DOHH2 (cell line): ENCODE results near the gene CMSS1.

ENCODE experiments used
- H3F3A ChIP-seq: fragments of 200-600 bp; sonication (generic), shearing (Covaris generic); 2 replicates; pipeline ENCODE4 v1.6.0; 2016; ENCODE audit warnings: antibody characterized with exemption, mild to moderate bottlenecking; ENCODE audit not compliant: control insufficient read depth, insufficient read depth
- H3K27ac ChIP-seq: fragments of 200-600 bp; sonication (generic); 2 replicates; pipeline ENCODE4 v1.5.1; 2014; ENCODE audit warnings: low read depth, mild to moderate bottlenecking, low read length, moderate library complexity
- H3K27me3 ChIP-seq: fragments of 200-600 bp; sonication (generic); 2 replicates; pipeline ENCODE4 v1.6.1; 2014; ENCODE audit warnings: mild to moderate bottlenecking, low read length, mixed read lengths; ENCODE audit not compliant: control insufficient read depth
- H3K36me3 ChIP-seq: fragments of 200-600 bp; sonication (generic); 2 replicates; pipeline ENCODE4 v1.6.1; 2014; ENCODE audit warnings: mild to moderate bottlenecking, low read length, moderate library complexity, mixed read lengths; ENCODE audit not compliant: control insufficient read depth
- H3K4me1 ChIP-seq: fragments of 200-600 bp; sonication (generic); 2 replicates; pipeline ENCODE4 v1.6.1; 2014; ENCODE audit warnings: mild to moderate bottlenecking, low read length, mixed read lengths; ENCODE audit not compliant: control insufficient read depth
- H3K4me2 ChIP-seq: fragments of 200-600 bp; sonication (generic); 2 replicates; pipeline ENCODE4 v1.6.0; 2014; ENCODE audit warnings: mild to moderate bottlenecking, low read length, moderate library complexity
- H3K4me3 ChIP-seq: fragments of 200-600 bp; sonication (generic); 2 replicates; pipeline ENCODE4 v1.5.1; 2014; ENCODE audit warnings: mild to moderate bottlenecking, low read length, mixed read lengths
- H3K79me2 ChIP-seq: fragments of 200-600 bp; sonication (generic); 2 replicates; pipeline ENCODE4 v1.6.1; 2014; ENCODE audit warnings: mild to moderate bottlenecking, low read length, mixed read lengths; ENCODE audit not compliant: control insufficient read depth
- H3K9me2 ChIP-seq: fragments of 200-600 bp; sonication (generic); replicated peaks from 2 replicates; pipeline ENCODE4 v1.6.1; 2014; ENCODE audit warnings: mild to moderate bottlenecking, low read length, mixed read lengths; ENCODE audit not compliant: control insufficient read depth
- H3K9me3 ChIP-seq: fragments of 200-600 bp; sonication (generic); 2 replicates; pipeline ENCODE4 v1.6.1; 2014; ENCODE audit warnings: antibody characterized with exemption, low read length, mixed read lengths; ENCODE audit not compliant: control insufficient read depth, insufficient read depth
- H4K20me1 ChIP-seq: fragments of 200-600 bp; sonication (generic); 2 replicates; pipeline ENCODE4 v1.6.0; 2014; ENCODE audit warnings: low read depth, mild to moderate bottlenecking, antibody characterized with exemption, low read length, moderate library complexity; ENCODE audit not compliant: control insufficient read depth, insufficient read depth
- EZH2phosphoT487 ChIP-seq: fragments of 200-600 bp; sonication (generic); IDR thresholded peaks from 2 replicates; pipeline ENCODE4 v1.6.1; 2017; ENCODE audit warnings: borderline replicate concordance, mild to moderate bottlenecking, antibody characterized with exemption, low read length, moderate library complexity, mixed read lengths
- TF ChIP-seq, protein P1 (sequence below): fragments of 200-600 bp; sonication (generic); IDR thresholded peaks from one replicate; pipeline ENCODE4 v1.5.1; 2014; ENCODE audit warnings: antibody characterized with exemption, mild to moderate bottlenecking, low read depth, low read length; ENCODE audit not compliant: poor library complexity, severe bottlenecking

CMSS1 gene

DNA sequence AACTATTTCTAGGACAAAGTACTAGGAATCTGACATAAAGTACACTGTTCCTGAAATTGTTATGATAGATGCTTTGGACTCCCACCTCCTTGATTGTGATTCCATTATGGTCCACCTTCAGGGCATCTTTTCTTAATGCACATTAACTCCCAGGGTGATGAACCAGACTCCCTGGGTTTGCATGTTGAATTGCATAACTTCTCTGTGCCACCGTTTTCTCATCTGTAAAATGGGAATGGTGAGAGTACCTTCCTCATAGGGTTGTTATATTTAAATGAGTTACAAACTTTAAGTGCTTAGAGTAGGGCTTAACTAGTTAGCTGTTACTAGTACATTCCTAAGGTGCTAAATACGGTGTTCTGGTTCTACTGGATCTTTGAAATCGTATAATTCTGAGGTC, 81.9 kb downstream of the CMSS1 start:
- H3K4me1 ChIP-seq = peaks cover 12% of the 10 kb centered on the region
- no peaks in the 10 kb centered on the region for H3K9me2 ChIP-seq
- H3F3A ChIP-seq = no peaks in the 10 kb centered on the region
- H3K79me2 ChIP-seq = peaks cover 7% of the 10 kb centered on the region
- no peak overlapping the region for H3K4me2 ChIP-seq
- H3K9me3 ChIP-seq = no peaks in the 10 kb centered on the region
- H4K20me1 ChIP-seq = no peaks in the 10 kb centered on the region
- H3K36me3 ChIP-seq = no peaks in the 10 kb centered on the region
- no peaks in the 10 kb centered on the region for H3K27me3 ChIP-seq
- no peak overlapping the region for H3K4me3 ChIP-seq
- TF ChIP-seq, protein P1, sequence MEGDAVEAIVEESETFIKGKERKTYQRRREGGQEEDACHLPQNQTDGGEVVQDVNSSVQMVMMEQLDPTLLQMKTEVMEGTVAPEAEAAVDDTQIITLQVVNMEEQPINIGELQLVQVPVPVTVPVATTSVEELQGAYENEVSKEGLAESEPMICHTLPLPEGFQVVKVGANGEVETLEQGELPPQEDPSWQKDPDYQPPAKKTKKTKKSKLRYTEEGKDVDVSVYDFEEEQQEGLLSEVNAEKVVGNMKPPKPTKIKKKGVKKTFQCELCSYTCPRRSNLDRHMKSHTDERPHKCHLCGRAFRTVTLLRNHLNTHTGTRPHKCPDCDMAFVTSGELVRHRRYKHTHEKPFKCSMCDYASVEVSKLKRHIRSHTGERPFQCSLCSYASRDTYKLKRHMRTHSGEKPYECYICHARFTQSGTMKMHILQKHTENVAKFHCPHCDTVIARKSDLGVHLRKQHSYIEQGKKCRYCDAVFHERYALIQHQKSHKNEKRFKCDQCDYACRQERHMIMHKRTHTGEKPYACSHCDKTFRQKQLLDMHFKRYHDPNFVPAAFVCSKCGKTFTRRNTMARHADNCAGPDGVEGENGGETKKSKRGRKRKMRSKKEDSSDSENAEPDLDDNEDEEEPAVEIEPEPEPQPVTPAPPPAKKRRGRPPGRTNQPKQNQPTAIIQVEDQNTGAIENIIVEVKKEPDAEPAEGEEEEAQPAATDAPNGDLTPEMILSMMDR = no peak
- no peak for TF ChIP-seq EZH2phosphoT487
- no peak overlapping the region for H3K27ac ChIP-seq

DNA sequence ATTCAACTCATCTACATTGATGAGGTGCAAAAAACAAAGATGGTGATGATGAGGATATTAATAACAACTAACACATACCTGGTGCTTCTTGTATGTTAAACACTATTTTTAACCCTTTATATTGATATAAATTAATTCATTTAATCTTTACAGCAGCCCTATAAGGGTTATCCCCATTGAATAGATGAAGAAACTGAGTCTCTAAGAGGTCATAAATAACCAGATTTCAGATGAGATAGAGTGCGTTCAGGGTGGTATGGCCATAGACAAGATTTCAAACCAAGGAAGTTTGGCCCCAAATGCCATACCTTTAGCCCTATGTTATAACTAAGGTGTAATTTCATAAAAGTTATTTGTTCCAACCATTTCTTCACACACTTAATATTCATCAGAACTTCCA, 82.6 kb downstream of the CMSS1 start:
- Histone ChIP-seq H3K4me1 (peaks cover 9% of the 10 kb centered on the region), H3K9me3 (no peaks in the 10 kb centered on the region), H3K79me2 (peaks cover 2% of the 10 kb centered on the region; the same call in 1 of the 2 replicates), H3K27me3 (no peaks in the 10 kb centered on the region), H3K27ac (no peak overlapping the region), H3K4me2 (no peak overlapping the region), H3K4me3 (no peak overlapping the region), H3K9me2 (no peaks in the 10 kb centered on the region), H4K20me1 (no peaks in the 10 kb centered on the region), H3K36me3 (no peaks in the 10 kb centered on the region), H3F3A (no peaks in the 10 kb centered on the region)
- no peak for TF ChIP-seq EZH2phosphoT487
- TF ChIP-seq, protein P1 = no peak

DNA sequence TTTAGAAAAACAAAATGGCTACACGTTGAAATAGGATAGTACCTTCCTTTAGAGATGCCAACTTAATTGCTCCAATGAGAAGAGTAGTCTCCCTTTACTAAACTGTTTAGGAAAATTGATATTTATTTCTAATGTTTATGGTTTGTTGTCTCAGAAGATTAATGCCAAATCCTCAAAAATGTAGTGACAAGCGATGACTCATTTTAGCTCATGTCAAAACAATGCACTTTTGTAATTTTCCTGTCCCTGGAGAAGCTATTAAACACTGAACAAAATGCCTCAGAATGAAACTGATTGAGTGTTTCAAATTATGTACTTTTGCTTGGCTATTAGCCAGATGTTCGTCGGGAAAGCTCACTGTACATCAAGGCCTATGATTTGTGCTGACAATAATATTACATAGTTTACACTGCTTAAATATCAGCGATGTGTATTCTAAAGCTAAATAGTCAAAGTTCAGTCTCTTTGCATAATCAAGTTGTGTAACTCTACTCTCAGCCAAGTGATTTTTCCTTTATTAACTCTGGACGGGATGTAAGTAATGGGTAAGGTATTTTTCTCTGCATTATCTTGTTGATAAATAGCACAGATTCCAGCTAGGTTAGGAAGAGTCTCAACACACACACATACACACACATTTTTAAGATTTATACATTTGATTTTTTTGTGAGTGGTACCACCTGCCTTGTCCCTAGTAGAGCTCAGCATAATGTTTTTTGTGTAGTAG, 83.7 kb downstream of the CMSS1 start:
- Histone ChIP-seq H4K20me1 (no peaks in the 10 kb centered on the region), H3K27ac (no peak overlapping the region), H3K4me3 (no peak overlapping the region), H3K27me3 (no peaks in the 10 kb centered on the region), H3K4me2 (no peak overlapping the region), H3K9me2 (no peaks in the 10 kb centered on the region), H3F3A (no peaks in the 10 kb centered on the region), H3K9me3 (no peaks in the 10 kb centered on the region), H3K36me3 (no peaks in the 10 kb centered on the region), H3K4me1 (no peaks in the 10 kb centered on the region), H3K79me2 (peaks cover 2% of the 10 kb centered on the region; the same call in 1 of the 2 replicates)
- TF ChIP-seq, protein P1 = no peak
- TF ChIP-seq EZH2phosphoT487 = no peak
